ENCODE data around the gene CSPG4. TPM values are rescaled to one million over a fixed set of nuclear protein-coding genes. Genes with fewer than 3 reads are reported as not detected.
"Not testable (repeated sequence)": the region's sequence is repeated elsewhere in the genome, so short reads cannot be mapped to it uniquely, and the experiment has no call there.

Gene CSPG4
- total and polyA plus RNA-seq, 2 of the 4 experiments (the other 2 are of a cell fraction), result 12.4 to 28.4 TPM

GRCh38 chr15:75754871-75755270 lies 42.2 kb upstream of the CSPG4 start:
- H3K4me2 ChIP-seq (ENCODE audit: low read depth, low read length); H3K9ac ChIP-seq (ENCODE audit: low read depth, low read length); H4K20me1 ChIP-seq (ENCODE audit: insufficient read depth, low read length); H3K9me1 ChIP-seq (ENCODE audit: insufficient read depth, low read length); H4K91ac ChIP-seq (ENCODE audit: insufficient read depth, low read depth, low read length); H3K4me3 ChIP-seq (ENCODE audit: insufficient read depth, low read depth, low read length); H2BK120ac ChIP-seq (ENCODE audit: low read depth, low read length); H3K27me3 ChIP-seq (ENCODE audit: control insufficient read depth, insufficient read depth, low read length); H3K4me1 ChIP-seq (ENCODE audit: control insufficient read depth, insufficient read depth, low read length); in situ Hi-C loops (cut with MboI; ENCODE audit: low sequenced_read_pairs); H3K36me3 ChIP-seq (ENCODE audit: control insufficient read depth, insufficient read depth, low read length); H3K18ac ChIP-seq (ENCODE audit: low read depth, low read length); H3K23ac ChIP-seq (ENCODE audit: low read depth, low read length); H2BK15ac ChIP-seq (ENCODE audit: low read depth, low read length); DNase-seq; H2AFZ ChIP-seq (replicated peaks; ENCODE audit: low read length, poor library complexity); H4K8ac ChIP-seq (ENCODE audit: low read depth in 2 of 2, low read length in 2 of 2); H3K27ac ChIP-seq (ENCODE audit: insufficient read depth, low read length); dilution Hi-C loops (cut with HindIII; ENCODE audit: low sequenced_read_pairs, unreplicated experiment); H2BK20ac ChIP-seq (ENCODE audit: low read depth, low read length); H2AK9ac ChIP-seq (replicated peaks; ENCODE audit: low read depth, low read length, poor library complexity); intact Hi-C loops (cut with micrococcal nuclease); ATAC-seq (ENCODE audit: low read depth); H3K9me3 ChIP-seq (ENCODE audit: control insufficient read depth, insufficient read depth, low read length); H3K4ac ChIP-seq (ENCODE audit: low read depth, low read length); H2AK5ac ChIP-seq (ENCODE audit: low read depth, low read length); H3K56ac ChIP-seq (ENCODE audit: extremely low read depth, insufficient read depth, low read length); H2BK5ac ChIP-seq (ENCODE audit: low read depth, low read length, poor library complexity, severe bottlenecking); BruUV-seq (replicated peaks); POLR2A ChIA-PET (ENCODE audit: unreplicated experiment); H3K14ac ChIP-seq (replicated peaks; ENCODE audit: low read depth, low read length); H3K79me1 ChIP-seq (ENCODE audit: low read depth in 1 of 2, low read length in 2 of 2); CTCF ChIA-PET; H4K5ac ChIP-seq (ENCODE audit: low read depth, low read length): not testable (repeated sequence)
- WGBS, 2 experiments (ENCODE audit: extremely low coverage in 2 of 2, insufficient read length in 1 of 2), result no CpG with 5 or more reads among the region's 5 CpGs

Data from IMR-90 (cell line).